H9 (cell line): Measurements from ENCODE around the gene KEAP1. TPM values are rescaled to one million over a fixed set of nuclear protein-coding genes. Genes with fewer than 3 reads are reported as not detected.

Experiments
- DNase-seq: peaks from one replicate; pipeline ENCODE4 v3.0.0-alpha.2; 2017
- H2AFZ ChIP-seq: one replicate; pipeline ENCODE4 v1.6.1; 2013; ENCODE audit warnings: mild to moderate bottlenecking, low read length, control low read depth, moderate library complexity
- H2AK5ac ChIP-seq: 2 replicates; pipeline ENCODE4 v1.6.1; 2013; ENCODE audit warnings: low read length, control low read depth, mixed read lengths; ENCODE audit not compliant: insufficient read length
- H2BK120ac ChIP-seq: one replicate; pipeline ENCODE4 v1.6.1; 2013; ENCODE audit warnings: low read depth, mild to moderate bottlenecking, low read length, control low read depth, inconsistent platforms; ENCODE audit not compliant: poor library complexity, severe bottlenecking
- H2BK12ac ChIP-seq: 2 replicates; pipeline ENCODE4 v1.6.1; 2013; ENCODE audit warnings: low read length, control low read depth, mixed read lengths, low read depth; ENCODE audit not compliant: insufficient read length
- H2BK15ac ChIP-seq: 2 replicates; pipeline ENCODE4 v1.6.1; 2013; ENCODE audit warnings: low read depth, low read length, control low read depth
- H2BK20ac ChIP-seq: one replicate; pipeline ENCODE4 v1.6.1; 2013; ENCODE audit warnings: low read depth, mild to moderate bottlenecking, low read length, control low read depth, inconsistent platforms; ENCODE audit not compliant: poor library complexity, severe bottlenecking
- H2BK5ac ChIP-seq: 2 replicates; pipeline ENCODE4 v1.6.1; 2013; ENCODE audit warnings: low read length, control low read depth, mixed read lengths; ENCODE audit not compliant: insufficient read length
- H3K14ac ChIP-seq: 2 replicates; pipeline ENCODE4 v1.6.1; 2013; ENCODE audit warnings: low read length, control low read depth; ENCODE audit not compliant: insufficient read depth
- H3K18ac ChIP-seq: 2 replicates; pipeline ENCODE4 v1.6.1; 2013; ENCODE audit warnings: low read depth, mild to moderate bottlenecking, mixed read lengths, low read length, control low read depth; ENCODE audit not compliant: insufficient read length
- H3K23ac ChIP-seq: 2 replicates; pipeline ENCODE4 v1.6.1; 2013; ENCODE audit warnings: low read length, control low read depth, mixed read lengths, low read depth; ENCODE audit not compliant: insufficient read length
- H3K23me2 ChIP-seq: 2 replicates; pipeline ENCODE4 v1.6.1; 2013; ENCODE audit warnings: low read depth, mild to moderate bottlenecking, mixed read lengths, low read length, control low read depth; ENCODE audit not compliant: insufficient read length, poor library complexity, severe bottlenecking
- H3K27ac ChIP-seq: 2 replicates; pipeline ENCODE4 v1.5.1; 2013; ENCODE audit warnings: low read length, control low read depth, mixed read lengths, low read depth; ENCODE audit not compliant: insufficient read length
- H3K27me3 ChIP-seq: 2 replicates; pipeline ENCODE4 v1.6.1; 2013; ENCODE audit warnings: low read length, control low read depth, inconsistent platforms; ENCODE audit not compliant: insufficient read depth
- H3K4ac ChIP-seq: 2 replicates; pipeline ENCODE4 v1.6.1; 2013; ENCODE audit warnings: low read depth, mild to moderate bottlenecking, control low read depth, inconsistent platforms, low read length, moderate library complexity
- H3K4me1 ChIP-seq: 2 replicates; pipeline ENCODE4 v1.6.1; 2013; ENCODE audit warnings: low read length, control low read depth, inconsistent platforms; ENCODE audit not compliant: insufficient read depth
- H3K4me2 ChIP-seq: 2 replicates; pipeline ENCODE4 v1.6.1; 2013; ENCODE audit warnings: low read length, control low read depth, mixed read lengths; ENCODE audit not compliant: insufficient read length, insufficient read depth
- H3K56ac ChIP-seq: 2 replicates; pipeline ENCODE4 v1.6.1; 2013; ENCODE audit warnings: low read depth, mild to moderate bottlenecking, mixed read lengths, low read length, control low read depth; ENCODE audit not compliant: insufficient read length
- H3K79me1 ChIP-seq: 2 replicates; pipeline ENCODE4 v1.6.1; 2013; ENCODE audit warnings: low read depth, mild to moderate bottlenecking, moderate library complexity, low read length, control low read depth, inconsistent platforms; ENCODE audit not compliant: insufficient read depth, poor library complexity, severe bottlenecking
- H3K79me2 ChIP-seq: 2 replicates; pipeline ENCODE4 v1.6.1; 2013; ENCODE audit warnings: low read length, control low read depth, inconsistent platforms; ENCODE audit not compliant: insufficient read depth
- H3K9ac ChIP-seq: 2 replicates; pipeline ENCODE4 v1.6.1; 2013; ENCODE audit warnings: low read length, control low read depth, mixed read lengths; ENCODE audit not compliant: insufficient read length; ENCODE audit errors: extremely low read depth
- H3K9me3 ChIP-seq: one replicate; pipeline ENCODE4 v1.6.1; 2013; ENCODE audit warnings: low read depth, low read length, inconsistent platforms; ENCODE audit not compliant: control insufficient read depth
- H3T11ph ChIP-seq: one replicate; pipeline ENCODE4 v1.6.1; 2013; ENCODE audit warnings: mild to moderate bottlenecking, low read length, control low read depth, inconsistent platforms
- H4K20me1 ChIP-seq: one replicate; pipeline ENCODE4 v1.6.1; 2013; ENCODE audit not compliant: control insufficient read depth, insufficient read length, insufficient read depth
- H4K5ac ChIP-seq: 2 replicates; pipeline ENCODE4 v1.6.1; 2013; ENCODE audit warnings: low read depth, mild to moderate bottlenecking, mixed read lengths, low read length, control low read depth; ENCODE audit not compliant: insufficient read length
- H4K8ac ChIP-seq: replicated peaks from 2 replicates; pipeline ENCODE4 v1.6.1; 2013; ENCODE audit warnings: low read length, control low read depth, mixed read lengths, low read depth; ENCODE audit not compliant: insufficient read length
- H4K91ac ChIP-seq: 2 replicates; pipeline ENCODE4 v1.6.1; 2013; ENCODE audit warnings: low read depth, mild to moderate bottlenecking, moderate library complexity, mixed read lengths, low read length, control low read depth; ENCODE audit not compliant: insufficient read length
- H3K27ac Mint-ChIP-seq, 3 experiments: 2 replicates in 2 of 3; 3 replicates in 1 of 3; pipeline ENCODE4 v1.8.0; 2020 to 2021; ENCODE audit warnings: mixed read lengths in 3 of 3, mild to moderate bottlenecking in 1 of 3, moderate library complexity in 1 of 3
- H3K27me3 Mint-ChIP-seq: 2 replicates; pipeline ENCODE4 v1.8.0; 2021; ENCODE audit warnings: low read depth, mild to moderate bottlenecking, moderate library complexity, mixed read lengths
- H3K36me3 Mint-ChIP-seq, 3 experiments: 2 replicates in 2 of 3; 3 replicates in 1 of 3; pipeline ENCODE4 v1.8.0; 2020 to 2021; ENCODE audit warnings: low read depth in 3 of 3, mixed read lengths in 3 of 3; ENCODE audit not compliant: insufficient read depth in 1 of 3
- H3K4me1 Mint-ChIP-seq, 2 experiments: 2 replicates each; pipeline ENCODE4 v1.8.0; 2020; ENCODE audit warnings: mixed read lengths in 2 of 2
- H3K4me3 Mint-ChIP-seq, 2 experiments: 2 replicates in 1 of 2; 3 replicates in 1 of 2; pipeline ENCODE4 v1.8.0; 2020 to 2021; ENCODE audit warnings: mild to moderate bottlenecking in 2 of 2, mixed read lengths in 2 of 2, moderate library complexity in 1 of 2
- H3K9me3 Mint-ChIP-seq, 2 experiments: 2 replicates in 1 of 2; 3 replicates in 1 of 2; pipeline ENCODE4 v1.8.0; 2020; ENCODE audit warnings: mild to moderate bottlenecking in 2 of 2, mixed read lengths in 2 of 2, moderate library complexity in 1 of 2
- CTCF ChIP-seq: fragments of 200-600 bp; sonication (generic); conservative IDR thresholded peaks from 3 replicates; pipeline ENCODE4 v1.8.0; 2021; ENCODE audit warnings: antibody characterized with exemption, mild to moderate bottlenecking
- WGBS: extraction: QIAGEN DNeasy Blood & Tissue Kit; methylation state at CpG from one replicate; pipeline ENCODE4 v1.1.7; 2013; ENCODE audit warnings: missing lambda C conversion rate, low lambda C conversion rate, mixed read lengths; ENCODE audit not compliant: insufficient read length; ENCODE audit errors: extremely low coverage; 5-methylcytosine and 5-hydroxymethylcytosine counted together
- total RNA-seq: library from RNA; stranded (reverse); gene quantifications from 2 replicates; pipeline ENCODE4 v1.2.1, GENCODE V29; 2021

KEAP1 gene
- total RNA-seq, 1 experiment from 2014 or later: 88.7 TPM

GRCh38 chr19:10523135-10523636 is 20.0 kb upstream of the KEAP1 start:
- Histone ChIP-seq H3K9ac (no peak overlapping the region), H3K4ac (no peak overlapping the region), H3K14ac (no peak overlapping the region), H3K79me2 (no peaks in the 10 kb centered on the region), H3K9me3 (no peaks in the 10 kb centered on the region), H2AFZ (no peak overlapping the region), H4K20me1 (no peaks in the 10 kb centered on the region), H3T11ph (no peak overlapping the region), H3K27ac (no peak overlapping the region), H2BK15ac (no peak overlapping the region), H2AK5ac (no peak overlapping the region), H4K91ac (no peak overlapping the region), H3K56ac (no peak overlapping the region), H3K79me1 (no peaks in the 10 kb centered on the region), H4K5ac (no peak overlapping the region), H3K18ac (no peak overlapping the region), H2BK120ac (no peak overlapping the region), H3K4me2 (no peak overlapping the region), H3K23me2 (peaks cover 5% of the 10 kb centered on the region), H2BK20ac (no peak overlapping the region), H2BK5ac (no peak overlapping the region), H3K4me1 (no peaks in the 10 kb centered on the region; the same call in 1 of the 2 replicates), H3K23ac (no peak overlapping the region), H3K27me3 (no peaks in the 10 kb centered on the region; the same call in 1 of the 2 replicates), H2BK12ac (no peak overlapping the region), H4K8ac (no peak overlapping the region)
- DNase-seq: no peak
- Mint-ChIP-seq H3K27ac (no peak overlapping the region), H3K9me3 (no peaks in the 10 kb centered on the region), H3K4me3 (no peak overlapping the region), H3K36me3 (no peaks in the 10 kb centered on the region), H3K4me1 (peaks cover 10 to 16% of the 10 kb centered on the region in 2 experiments), H3K27me3 (peaks cover 17% of the 10 kb centered on the region)
- no peak for TF ChIP-seq CTCF
- WGBS: no CpG with 5 or more reads among the region's 3 CpGs
